Endothelial cell (in vitro differentiated cells): ENCODE results near the gene TRANK1. TPM values are rescaled to one million over a fixed set of nuclear protein-coding genes. Genes with fewer than 3 reads are reported as not detected.

ENCODE experiments used
- DNase-seq: peaks from one replicate; pipeline ENCODE4 v3.0.0; 2021; ENCODE audit warnings: low spot score
- H3K27ac Mint-ChIP-seq: one replicate; pipeline ENCODE4 v1.8.0; 2021; ENCODE audit warnings: mixed read lengths, inconsistent platforms; ENCODE audit not compliant: unreplicated experiment
- H3K27me3 Mint-ChIP-seq: one replicate; pipeline ENCODE4 v1.8.0; 2021; ENCODE audit warnings: mild to moderate bottlenecking, moderate library complexity, mixed read lengths, inconsistent platforms; ENCODE audit not compliant: unreplicated experiment
- H3K36me3 Mint-ChIP-seq: one replicate; pipeline ENCODE4 v1.8.0; 2021; ENCODE audit warnings: mild to moderate bottlenecking, low read depth, mixed read lengths, inconsistent platforms; ENCODE audit not compliant: unreplicated experiment
- H3K4me1 Mint-ChIP-seq: one replicate; pipeline ENCODE4 v1.8.0; 2021; ENCODE audit warnings: mild to moderate bottlenecking, mixed read lengths, inconsistent platforms; ENCODE audit not compliant: unreplicated experiment
- H3K4me3 Mint-ChIP-seq: one replicate; pipeline ENCODE4 v1.8.0; 2021; ENCODE audit warnings: mild to moderate bottlenecking, mixed read lengths, inconsistent platforms; ENCODE audit not compliant: unreplicated experiment
- H3K9me3 Mint-ChIP-seq: one replicate; pipeline ENCODE4 v1.8.0; 2021; ENCODE audit warnings: mixed read lengths, inconsistent platforms; ENCODE audit not compliant: unreplicated experiment
- CTCF ChIP-seq: fragments of 200-600 bp; sonication (generic); IDR thresholded peaks from one replicate; pipeline ENCODE4 v1.5.0; 2021; ENCODE audit warnings: antibody characterized with exemption; ENCODE audit not compliant: unreplicated experiment
- total RNA-seq: library from RNA; stranded (reverse); fragmentation: NEBNext Ultra II Directional; extraction: Animal tissue kit (Norgen Biotek cat#: 25700); gene quantifications from one replicate; pipeline ENCODE4 v1.2.1, GENCODE V29; 2021; ENCODE audit not compliant: unreplicated experiment

Gene TRANK1
- total RNA-seq, 1 donor from 2014 or later, result 2.8 TPM

GRCh38 chr3:36926292-36926897 lies 18.5 kb downstream of the TRANK1 start:
- Mint-ChIP-seq H3K27me3 (peaks cover 4% of the 10 kb centered on the region), H3K27ac (no peak overlapping the region), H3K9me3 (no peaks in the 10 kb centered on the region), H3K36me3 (peaks cover 5% of the 10 kb centered on the region), H3K4me3 (no peak overlapping the region), H3K4me1 (peaks cover 5% of the 10 kb centered on the region)
- DNase-seq, result no peak
- TF ChIP-seq CTCF, result no peak

- Mint-ChIP-seq H3K9me3 (no peaks in the 10 kb centered on the region), H3K4me1 (peaks cover 5% of the 10 kb centered on the region), H3K4me3 (no peak overlapping the region)
Observed at GRCh38 chr3:36924744-36925521, 19.9 kb downstream of the TRANK1 start.

GRCh38 chr3:36923981-36924743 lies 20.7 kb downstream of the TRANK1 start:
- TF ChIP-seq CTCF, result no peak
- Mint-ChIP-seq H3K4me3 (no peak overlapping the region), H3K27me3 (peaks cover 3% of the 10 kb centered on the region), H3K27ac (no peak overlapping the region), H3K9me3 (no peaks in the 10 kb centered on the region), H3K4me1 (peaks cover 5% of the 10 kb centered on the region), H3K36me3 (peaks cover 9% of the 10 kb centered on the region)
- no peak for DNase-seq

More at GRCh38 chr3:36924744-36925521, 19.9 kb downstream of the TRANK1 start:
- DNase-seq, result no peak
- Mint-ChIP-seq H3K36me3 (peaks cover 9% of the 10 kb centered on the region), H3K27ac (peak overlapping the region; percentile 68), H3K27me3 (peaks cover 3% of the 10 kb centered on the region)
- TF ChIP-seq CTCF, result no peak

GRCh38 chr3:36923523-36923943 lies 21.3 kb downstream of the TRANK1 start:
- Mint-ChIP-seq H3K4me1 (peaks cover 5% of the 10 kb centered on the region), H3K27me3 (peaks cover 3% of the 10 kb centered on the region), H3K36me3 (peaks cover 9% of the 10 kb centered on the region), H3K9me3 (no peaks in the 10 kb centered on the region), H3K4me3 (no peak overlapping the region), H3K27ac (no peak overlapping the region)
- TF ChIP-seq CTCF, result no peak
- no peak for DNase-seq
